Stimulated activated CD8-positive, alpha-beta memory T cell treated with anti-CD3 and anti-CD28 coated beads, Interleukin-4, amount 100 ng/mL, for 4 hours (primary cell): ENCODE measurements around the gene TRPV2.
A peak's percentile ranks its signal among the peaks of the same experiment; 100 is the strongest.
"Not testable (repeated sequence)": the region's sequence is repeated elsewhere in the genome, so short reads cannot be mapped to it uniquely, and the experiment has no call there.

Source experiments
- DNase-seq, 2 donors: peaks; one replicate each; pipeline ENCODE4 v3.0.0-alpha.2; 2020; ENCODE audit warnings: low read depth in 2 of 2, low spot score in 1 of 2

Gene TRPV2

GRCh38 chr17:16435925-16436886 lies 20.8 kb downstream of the TRPV2 start:
- DNase-seq, result no peak

DNA sequence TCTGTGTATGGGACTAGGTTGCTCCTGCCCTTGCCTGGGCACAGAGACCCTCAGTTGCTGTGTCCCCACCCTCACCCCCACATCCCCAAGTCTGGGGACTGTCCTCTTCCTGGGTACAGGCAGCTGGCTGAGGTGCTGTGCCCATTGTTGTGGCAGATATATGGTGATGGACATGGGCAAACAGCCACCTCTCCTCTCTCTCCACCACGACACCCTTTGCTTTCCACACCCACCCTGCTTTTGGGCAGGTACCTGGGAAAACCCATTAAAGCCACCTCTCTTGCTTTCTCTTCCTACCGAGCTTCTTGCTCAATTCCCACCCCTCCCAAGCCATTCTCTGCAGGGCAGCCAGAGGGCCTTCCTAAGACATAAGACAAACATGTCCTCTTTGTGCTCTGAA lies 21.7 kb downstream of the TRPV2 start:
- DNase-seq, result no peak

DNA sequence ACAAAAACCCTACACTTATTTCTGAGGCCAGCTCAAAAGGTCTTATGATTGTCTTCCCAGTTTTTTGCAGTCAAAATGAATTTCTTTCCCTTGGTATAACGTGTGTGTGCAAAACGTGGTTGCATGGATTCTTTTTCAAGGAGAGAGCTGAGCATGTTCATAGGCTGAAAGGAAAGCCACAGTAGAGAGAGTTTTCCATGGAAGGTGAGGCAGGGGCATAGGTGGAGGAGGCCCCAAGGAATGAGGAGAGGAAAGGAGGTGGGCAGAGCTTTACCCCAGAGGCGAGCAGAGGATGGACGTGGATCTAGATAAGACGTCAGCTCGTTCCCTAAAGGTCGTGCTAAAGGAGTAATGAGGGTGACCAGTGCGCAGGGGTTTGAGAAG lies 22.8 kb downstream of the TRPV2 start:
- no peak for DNase-seq

GRCh38 chr17:16438557-16439302 lies 23.4 kb downstream of the TRPV2 start:
- peak; percentile 84 to 93 for DNase-seq

GRCh38 chr17:16439303-16439791 lies 24.0 kb downstream of the TRPV2 start:
- DNase-seq, result no peak

GRCh38 chr17:16439811-16440351 lies 24.5 kb downstream of the TRPV2 start:
- DNase-seq, result no peak

GRCh38 chr17:16440354-16440753 lies 25.0 kb downstream of the TRPV2 start:
- not testable (repeated sequence) for DNase-seq

DNA sequence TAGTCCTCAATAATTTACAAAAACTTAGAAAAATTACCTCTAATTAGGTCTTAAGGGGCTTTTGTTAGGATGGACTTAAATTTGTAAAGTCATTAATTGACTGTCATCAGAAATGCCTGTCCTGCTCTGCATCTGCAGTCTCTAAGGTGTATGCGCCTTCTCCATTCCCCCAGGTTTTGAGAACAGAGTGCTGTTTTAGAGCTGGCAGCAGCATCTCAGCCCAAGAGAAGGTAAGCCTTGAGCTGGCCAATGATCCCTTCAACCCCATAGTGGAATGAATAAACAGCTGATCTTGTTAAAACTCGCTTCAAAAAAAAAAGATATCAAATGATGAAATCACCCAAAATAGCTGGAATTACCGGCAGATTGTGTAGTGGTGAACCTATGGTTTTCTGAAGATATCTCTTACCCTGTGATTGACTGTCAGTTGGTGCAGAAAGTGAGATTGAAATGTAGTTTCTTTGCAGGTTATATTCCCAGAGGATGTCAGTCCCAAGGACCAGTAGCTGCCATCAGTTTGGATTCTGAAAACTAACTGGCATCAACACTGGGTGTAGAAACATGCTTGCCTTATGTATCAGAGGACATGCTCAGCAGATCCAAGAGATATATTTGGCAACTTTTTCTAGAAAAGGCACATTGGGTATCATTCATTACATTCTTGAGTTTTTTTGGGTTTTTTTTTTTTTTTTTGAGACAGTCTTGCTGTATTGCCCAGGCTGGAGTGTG lies 25.7 kb downstream of the TRPV2 start:
- no peak for DNase-seq

- DNase-seq, result no peak
Measured at GRCh38 chr17:16442141-16442540, 26.8 kb downstream of the TRPV2 start.

DNA sequence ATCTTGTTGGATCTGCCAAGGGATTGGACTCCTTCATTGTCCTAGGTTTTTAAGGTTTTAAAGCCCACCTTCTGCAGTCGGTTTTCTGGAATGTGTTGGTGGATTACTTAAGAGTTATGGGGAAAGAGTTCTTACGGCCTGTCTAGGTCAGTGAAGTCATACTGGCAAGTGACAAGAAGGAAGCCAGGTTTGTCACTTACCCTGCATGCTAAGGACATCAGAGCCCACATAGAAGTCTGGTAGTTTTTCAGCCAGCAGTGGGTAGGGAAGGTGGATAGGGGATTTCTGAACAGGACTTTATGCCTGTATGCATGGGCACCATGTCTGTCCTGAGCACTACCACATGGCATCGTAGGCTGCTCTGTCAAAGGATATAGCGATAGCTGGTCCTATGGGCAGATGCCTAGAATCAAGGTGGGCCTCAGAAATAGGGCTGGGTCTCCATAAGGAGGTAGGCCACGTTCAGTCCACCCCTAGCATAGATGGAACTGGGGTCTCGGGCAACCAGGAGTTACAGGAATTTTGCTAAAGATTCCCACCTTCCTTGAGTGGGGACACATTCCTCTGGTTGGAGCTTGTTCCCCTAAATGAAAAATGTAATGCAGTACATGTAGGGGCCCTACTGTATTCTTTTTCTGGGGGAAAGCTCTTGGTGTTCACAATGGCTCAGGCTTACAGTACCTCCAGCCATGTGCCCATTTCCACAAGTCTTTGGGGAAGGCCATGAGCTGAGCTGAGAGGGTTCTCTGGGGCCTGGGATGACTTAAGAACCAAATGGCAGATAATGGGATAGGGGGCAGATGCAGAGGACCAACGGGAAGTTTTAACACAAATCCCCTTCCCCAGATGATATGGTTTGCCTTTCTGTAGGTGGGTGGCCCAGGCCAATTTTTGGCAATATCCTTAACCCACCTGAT lies 27.5 kb downstream of the TRPV2 start:
- no peak for DNase-seq

DNA sequence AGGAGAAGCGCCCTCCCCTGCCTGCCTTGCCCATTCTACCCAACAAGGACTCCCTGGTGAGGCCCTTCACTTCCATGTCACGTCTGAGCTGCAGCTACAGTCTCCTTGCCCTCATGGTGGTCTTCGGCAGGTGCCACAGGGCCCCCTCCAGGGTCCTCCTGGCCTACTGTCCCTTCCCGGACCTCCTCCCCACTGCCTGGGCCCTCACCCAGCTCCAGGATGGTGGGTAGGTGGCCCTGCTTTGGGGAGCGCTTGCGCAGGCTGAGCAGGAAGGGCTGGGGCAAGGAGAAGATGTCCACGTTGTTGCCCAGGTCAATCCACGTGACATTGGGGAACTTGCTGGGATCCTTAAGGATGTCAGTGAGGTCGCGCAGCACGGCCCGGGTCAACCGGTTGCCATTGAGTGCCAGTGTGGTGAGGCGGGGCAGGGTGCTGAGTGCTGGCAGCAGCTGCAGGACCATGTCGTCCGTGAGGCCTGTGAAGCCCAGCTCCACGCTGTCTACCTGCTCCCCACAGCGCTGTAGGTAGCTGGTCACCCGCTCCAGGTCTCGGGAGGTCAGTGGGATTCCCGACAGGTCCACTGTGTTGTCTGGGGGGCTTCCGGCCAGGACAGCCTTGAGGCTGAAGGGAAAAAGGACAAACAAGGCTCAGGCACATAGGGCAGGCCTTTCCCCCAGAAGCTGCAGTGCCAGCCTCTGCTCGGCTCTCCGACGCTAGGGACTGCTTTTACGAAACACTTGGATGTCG lies 28.3 kb downstream of the TRPV2 start:
- DNase-seq, result no peak

DNA sequence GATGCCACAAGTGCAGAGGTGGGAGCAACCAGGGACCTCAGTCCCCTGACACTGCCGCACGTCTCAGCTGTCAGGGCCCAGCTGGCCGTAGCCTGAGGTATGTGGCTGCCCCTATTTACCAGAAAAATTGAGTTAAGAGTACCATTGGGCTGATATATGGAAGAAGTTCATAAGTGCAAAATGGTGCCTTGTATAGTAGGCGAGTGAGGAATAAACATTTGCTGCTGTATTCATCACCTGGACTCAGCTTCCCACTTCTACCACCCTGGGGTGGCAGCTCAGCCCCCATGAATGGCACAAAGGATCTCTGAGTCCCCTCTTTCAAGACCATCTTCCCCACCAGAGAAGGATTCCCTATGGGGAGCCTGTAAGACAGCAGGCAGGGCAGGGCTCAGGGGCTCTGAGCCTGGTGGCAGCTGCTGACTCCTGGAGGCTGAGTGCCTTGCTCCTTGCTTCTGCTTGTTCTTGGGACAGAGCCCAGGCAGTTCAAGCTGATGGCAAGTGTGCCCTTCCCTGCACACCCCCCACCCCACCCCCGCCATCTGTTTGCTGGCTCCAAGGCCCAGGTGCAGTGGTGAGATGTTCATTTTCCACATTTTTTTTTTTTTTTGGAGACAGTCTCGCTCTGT lies 29.0 kb downstream of the TRPV2 start:
- no peak for DNase-seq

GRCh38 chr17:16446338-16446983 lies 31.1 kb downstream of the TRPV2 start:
- no peak for DNase-seq

DNA sequence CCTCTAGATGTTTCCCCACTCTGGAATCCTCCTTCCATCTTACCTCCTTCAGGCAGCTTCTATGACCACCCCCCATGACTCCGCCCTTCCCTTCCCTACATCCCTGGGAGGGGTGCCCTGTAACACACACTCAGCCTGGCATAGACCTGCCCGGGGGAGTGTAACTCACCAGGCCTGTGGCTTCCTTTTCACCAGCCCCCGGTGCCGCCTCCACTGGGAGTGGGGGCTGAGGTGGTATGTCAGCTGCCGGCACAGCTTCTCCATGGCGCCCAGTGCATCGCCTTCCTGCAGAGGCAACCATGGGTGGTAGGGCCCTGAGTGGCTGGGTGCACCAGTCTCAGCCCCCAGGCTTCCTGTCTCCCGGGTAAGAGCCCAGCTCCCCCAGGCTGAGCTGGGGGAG lies 32.3 kb downstream of the TRPV2 start:
- no peak for DNase-seq

DNA sequence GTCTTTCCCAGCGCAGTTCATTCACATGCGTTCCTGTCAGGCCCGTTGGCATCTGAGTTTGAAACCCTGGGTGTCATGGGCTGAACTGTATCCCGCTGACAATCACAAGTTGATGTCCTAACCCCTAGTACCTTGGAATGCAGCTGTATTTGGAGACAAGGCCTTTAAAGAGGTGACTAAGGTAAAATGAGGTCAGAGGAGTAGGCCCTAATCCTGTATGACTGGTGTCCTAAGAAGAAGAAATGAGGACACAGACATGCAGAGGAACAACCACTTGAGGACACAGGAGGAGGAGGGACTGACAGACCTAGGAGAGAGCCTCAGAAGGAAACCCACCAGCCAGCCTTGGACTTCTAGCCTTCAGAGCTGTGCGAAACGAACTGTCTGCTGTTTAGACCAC lies 33.1 kb downstream of the TRPV2 start:
- no peak for DNase-seq

DNA sequence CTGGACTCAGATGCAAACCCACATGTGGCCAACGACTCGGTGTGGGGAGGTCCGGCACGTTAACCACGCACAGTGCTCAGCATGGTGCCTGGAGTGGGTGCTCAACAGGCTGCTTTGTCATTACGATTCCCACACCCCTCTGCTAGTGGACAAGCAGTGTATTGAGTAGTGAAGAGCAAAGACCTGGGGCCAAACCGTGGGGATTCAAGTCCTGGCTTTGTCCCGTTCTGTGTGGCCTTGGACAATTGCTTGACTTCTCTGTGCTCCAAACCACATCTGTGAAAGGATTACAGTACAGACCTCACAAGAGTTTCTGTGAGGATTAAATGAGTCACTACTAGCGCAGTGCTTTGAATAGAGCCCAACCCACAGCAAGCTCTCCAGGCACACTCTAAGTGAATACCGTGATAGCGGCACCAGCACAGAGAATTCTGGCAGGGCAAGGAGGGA lies 33.8 kb downstream of the TRPV2 start:
- no peak for DNase-seq

DNA sequence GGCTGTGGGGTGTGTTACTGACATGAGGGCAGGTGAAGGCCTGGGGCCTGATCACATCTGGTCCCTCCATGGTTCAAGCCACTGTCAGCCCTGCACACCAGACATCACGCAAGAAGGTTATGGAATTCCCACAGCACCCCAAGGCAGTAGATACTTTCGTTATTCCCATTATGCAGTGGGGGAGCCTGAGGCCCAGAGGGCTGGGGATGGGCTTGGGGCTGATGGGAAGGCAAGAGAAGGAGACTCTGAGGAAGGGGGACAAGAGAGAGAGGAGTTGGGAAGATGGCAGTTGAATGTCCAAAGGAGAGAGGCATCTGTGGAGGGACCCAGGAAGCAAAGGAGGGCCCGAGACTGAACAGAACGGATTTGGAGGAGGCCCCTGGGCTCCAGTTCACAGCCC lies 34.7 kb downstream of the TRPV2 start:
- no peak for DNase-seq

- not testable (repeated sequence) for DNase-seq
Measured at GRCh38 chr17:16452268-16452667, 36.9 kb downstream of the TRPV2 start.
